Activated naive CD8-positive, alpha-beta T cell treated with anti-CD3 and anti-CD28 coated beads for 36 hours (primary cell): Measurements from ENCODE around the gene ABAT. TPM values are rescaled to one million over a fixed set of nuclear protein-coding genes. Genes with fewer than 3 reads are reported as not detected.
A peak's percentile ranks its signal among the peaks of the same experiment; 100 is the strongest.

Source experiments
- DNase-seq: peaks from one replicate; pipeline ENCODE4 v3.0.0; 2021
- H3K27ac Mint-ChIP-seq: one replicate; pipeline ENCODE4 v1.8.0; 2022; ENCODE audit warnings: mild to moderate bottlenecking, moderate library complexity, mixed read lengths
- H3K27me3 Mint-ChIP-seq: one replicate; pipeline ENCODE4 v1.8.0; 2022; ENCODE audit warnings: mild to moderate bottlenecking, mixed read lengths
- H3K36me3 Mint-ChIP-seq: one replicate; pipeline ENCODE4 v1.8.0; 2021; ENCODE audit warnings: mild to moderate bottlenecking, mixed read lengths
- H3K4me1 Mint-ChIP-seq: one replicate; pipeline ENCODE4 v1.8.0; 2021; ENCODE audit warnings: mixed read lengths
- H3K4me3 Mint-ChIP-seq: one replicate; pipeline ENCODE4 v1.8.0; 2022; ENCODE audit warnings: mild to moderate bottlenecking, moderate library complexity, mixed read lengths
- H3K9me3 Mint-ChIP-seq: one replicate; pipeline ENCODE4 v1.8.0; 2022; ENCODE audit warnings: mixed read lengths
- total RNA-seq, 2 experiments: library from RNA; stranded (reverse); gene quantifications; one replicate each; pipeline ENCODE4 v1.2.3, GENCODE V29; 2021

Gene ABAT
- 1 to 10 TPM; 4.1 to 4.8 TPM for total RNA-seq

DNA sequence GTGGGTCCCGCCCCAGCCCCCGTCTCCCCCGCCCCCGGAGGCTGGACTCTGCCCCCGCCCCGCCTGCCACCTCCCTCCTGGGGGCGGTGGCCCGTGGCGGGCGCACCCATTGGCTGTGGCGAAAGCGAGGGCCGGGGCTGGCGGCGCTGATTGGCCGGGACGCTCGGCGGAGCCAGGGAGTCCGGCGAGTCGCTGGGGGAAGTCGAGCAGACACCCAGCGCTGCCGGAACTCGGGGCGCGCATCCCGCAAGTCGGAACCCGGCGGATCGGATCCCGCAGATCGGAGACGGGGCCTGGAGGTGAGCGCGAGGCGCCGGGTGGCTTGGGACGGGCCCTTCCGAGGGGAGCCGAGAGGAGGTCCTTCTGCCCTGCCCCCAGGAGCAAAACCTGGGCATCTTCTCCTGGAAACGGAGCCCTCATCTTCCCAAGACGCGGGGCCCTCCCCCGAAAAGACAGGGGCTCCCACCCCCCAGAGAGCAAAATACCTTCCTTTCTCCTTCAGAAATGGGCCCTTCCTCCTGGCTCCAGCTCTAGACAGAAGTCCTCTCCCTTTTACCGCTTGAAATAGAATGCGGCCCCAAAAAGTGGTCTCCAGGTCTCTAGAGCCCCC, at the start of gene ABAT:
Gene ABAT (plus strand): TSS at position 205 of the 610 bp plus-strand sequence. CDS start 61,123 bp downstream, outside the sequence.
- no peaks in the 10 kb centered on the region for H3K27me3 Mint-ChIP-seq
- peak within 1 kb of the TSS; percentile 85 for H3K27ac Mint-ChIP-seq
- peaks cover 9% of the 10 kb centered on the region for H3K36me3 Mint-ChIP-seq

GRCh38 chr16:8625491-8626087, 48.8 kb upstream of the ABAT start:
- no peak overlapping the region for H3K27ac Mint-ChIP-seq
- H3K4me1 Mint-ChIP-seq = peaks cover 21% of the 10 kb centered on the region
- no peaks in the 10 kb centered on the region for H3K9me3 Mint-ChIP-seq

More for the DNA sequence above, at the start of gene ABAT:
- Mint-ChIP-seq H3K4me3 (peak within 1 kb of the TSS; percentile 88), H3K4me1 (peaks cover 14% of the 10 kb centered on the region), H3K9me3 (peaks cover under 1% of the 10 kb centered on the region)
- DNase-seq = peak; percentile 93

GRCh38 chr16:8626946-8627345, 47.5 kb upstream of the ABAT start:
- no peak overlapping the region for H3K4me3 Mint-ChIP-seq
- no peak for DNase-seq
- H3K9me3 Mint-ChIP-seq = no peaks in the 10 kb centered on the region
- H3K27me3 Mint-ChIP-seq = no peaks in the 10 kb centered on the region
- H3K4me1 Mint-ChIP-seq = peaks cover 16% of the 10 kb centered on the region
- H3K36me3 Mint-ChIP-seq = peaks cover 19% of the 10 kb centered on the region
- H3K27ac Mint-ChIP-seq = no peak overlapping the region

More at GRCh38 chr16:8625491-8626087, 48.8 kb upstream of the ABAT start:
- Mint-ChIP-seq H3K36me3 (peaks cover 19% of the 10 kb centered on the region), H3K27me3 (no peaks in the 10 kb centered on the region), H3K4me3 (no peak overlapping the region)
- DNase-seq = no peak

DNA sequence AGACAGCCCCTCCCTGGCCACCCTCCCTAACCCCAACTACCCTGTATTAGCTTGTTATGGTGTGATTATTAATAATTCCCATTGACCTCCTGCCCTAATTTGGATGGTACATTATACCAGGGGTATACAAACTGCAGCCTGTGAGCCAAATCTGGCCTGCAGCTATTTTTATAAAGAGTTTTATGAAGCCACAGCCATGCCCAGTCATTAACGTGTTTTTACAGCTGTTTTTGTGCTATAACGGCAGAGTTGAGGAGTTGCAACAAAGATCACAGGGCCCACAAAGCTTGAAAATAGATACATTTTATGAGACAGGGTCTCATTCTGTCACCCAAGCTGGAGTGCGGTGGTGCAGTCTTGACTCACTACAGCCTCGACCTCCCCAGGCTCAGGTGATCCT, 47.0 kb upstream of the ABAT start:
- Mint-ChIP-seq H3K9me3 (no peaks in the 10 kb centered on the region), H3K27ac (no peak overlapping the region), H3K4me1 (peaks cover 13% of the 10 kb centered on the region), H3K4me3 (no peak overlapping the region), H3K27me3 (no peaks in the 10 kb centered on the region), H3K36me3 (peaks cover 19% of the 10 kb centered on the region)
- DNase-seq = no peak

DNA sequence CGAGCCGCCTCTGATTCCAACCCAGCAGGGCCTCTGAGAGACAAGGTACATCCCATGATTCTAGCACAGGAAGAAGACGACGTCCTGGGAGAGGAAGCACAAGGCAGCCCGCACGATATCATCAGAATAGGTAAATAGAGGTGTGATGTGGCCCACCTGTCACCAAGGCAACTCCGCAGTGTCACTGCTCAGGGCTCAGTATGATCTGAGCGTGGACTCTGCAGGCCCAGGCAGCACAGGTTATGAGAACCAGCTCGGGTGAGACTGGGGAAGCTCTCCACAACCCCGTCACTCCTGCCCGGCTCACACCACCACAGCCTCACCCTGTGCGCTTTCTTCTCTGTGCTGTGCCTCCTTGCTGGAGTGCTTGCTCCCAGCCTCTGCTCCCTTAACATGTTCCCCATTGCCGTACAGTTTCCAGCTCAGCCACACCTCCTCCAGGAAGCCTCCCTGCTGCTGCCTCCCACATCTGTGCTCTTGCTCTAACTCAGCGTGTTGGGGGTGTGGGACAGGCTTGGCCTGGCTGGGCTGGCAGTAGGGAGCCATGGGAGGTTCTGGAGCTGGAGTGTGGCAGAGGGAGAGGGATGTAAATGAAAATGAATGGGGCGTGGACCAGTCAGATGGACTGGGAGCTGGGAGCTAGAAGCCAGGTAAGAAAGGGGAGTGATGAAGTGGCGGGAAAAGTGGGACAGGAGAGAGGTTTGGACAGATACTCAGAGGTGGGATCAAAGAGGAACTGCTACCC, 45.3 kb upstream of the ABAT start:
- peaks cover 10% of the 10 kb centered on the region for H3K4me1 Mint-ChIP-seq
- H3K27ac Mint-ChIP-seq = no peak overlapping the region
- H3K27me3 Mint-ChIP-seq = no peaks in the 10 kb centered on the region
- peaks cover 19% of the 10 kb centered on the region for H3K36me3 Mint-ChIP-seq
- no peaks in the 10 kb centered on the region for H3K9me3 Mint-ChIP-seq
- no peak overlapping the region for H3K4me3 Mint-ChIP-seq
- no peak for DNase-seq

DNA sequence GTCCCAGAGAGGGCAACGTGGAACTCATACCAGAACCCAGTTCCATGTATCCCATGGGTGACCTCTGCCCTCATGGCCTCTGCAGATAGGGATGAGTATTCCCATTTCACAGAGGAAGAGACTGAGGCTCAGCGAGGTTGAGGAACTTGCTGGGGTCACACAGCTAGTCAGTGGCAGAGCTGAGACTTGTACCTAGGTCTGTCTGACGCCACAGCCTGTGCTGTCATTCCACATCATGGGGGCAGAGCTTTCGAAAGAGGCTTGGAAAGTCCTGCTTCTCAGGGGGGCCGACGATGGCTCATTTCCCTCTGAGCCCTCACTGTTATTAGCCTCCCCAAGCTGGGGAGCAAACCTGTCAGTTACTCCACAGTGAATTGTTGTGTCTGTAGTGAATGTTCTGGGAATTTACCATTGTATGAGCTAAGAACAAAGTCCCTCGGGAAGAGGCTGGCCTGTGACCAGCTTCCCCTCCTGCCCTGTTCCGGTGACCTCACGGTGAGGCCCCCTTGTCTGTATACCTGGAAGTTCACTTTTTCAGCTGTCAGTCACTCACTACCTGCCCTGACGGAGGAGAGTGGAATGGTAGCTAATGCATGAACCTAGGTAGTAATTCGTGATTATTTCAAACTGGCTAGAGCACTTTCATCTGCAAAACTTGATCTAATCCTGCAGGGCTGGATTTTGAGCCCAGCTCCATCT, 44.0 kb upstream of the ABAT start:
- H3K27me3 Mint-ChIP-seq = no peaks in the 10 kb centered on the region
- H3K4me3 Mint-ChIP-seq = no peak overlapping the region
- H3K27ac Mint-ChIP-seq = no peak overlapping the region
- H3K36me3 Mint-ChIP-seq = peaks cover 16% of the 10 kb centered on the region
- peaks cover 5% of the 10 kb centered on the region for H3K4me1 Mint-ChIP-seq
- H3K9me3 Mint-ChIP-seq = no peaks in the 10 kb centered on the region
- no peak for DNase-seq

DNA sequence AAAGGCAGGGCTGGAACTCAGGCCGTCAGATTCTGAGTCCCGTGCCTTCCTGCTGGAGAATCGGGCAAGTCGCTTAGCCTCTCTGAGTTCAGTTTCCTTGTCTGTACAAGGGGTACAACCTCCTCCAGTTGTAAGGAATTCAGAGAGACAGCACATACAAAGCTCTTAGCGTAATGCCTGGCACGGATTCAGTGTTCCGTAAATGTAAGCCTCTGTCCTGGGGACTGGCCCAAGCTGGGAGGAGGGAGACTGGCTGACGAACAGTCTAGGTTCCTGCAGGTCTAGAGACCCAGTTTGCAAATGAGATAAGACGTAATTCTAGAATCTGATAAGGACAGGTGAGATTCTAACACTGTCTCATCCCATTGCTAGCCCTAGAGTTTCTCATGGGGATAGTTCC, 43.0 kb upstream of the ABAT start:
- H3K9me3 Mint-ChIP-seq = no peaks in the 10 kb centered on the region
- H3K36me3 Mint-ChIP-seq = peaks cover 16% of the 10 kb centered on the region
- H3K4me1 Mint-ChIP-seq = peaks cover 5% of the 10 kb centered on the region
- H3K27ac Mint-ChIP-seq = no peak overlapping the region
- no peak overlapping the region for H3K4me3 Mint-ChIP-seq
- no peaks in the 10 kb centered on the region for H3K27me3 Mint-ChIP-seq
- no peak for DNase-seq

GRCh38 chr16:8631818-8632465, 42.5 kb upstream of the ABAT start:
- Mint-ChIP-seq H3K27ac (no peak overlapping the region), H3K36me3 (peaks cover 17% of the 10 kb centered on the region)

GRCh38 chr16:8632675-8633182, 41.7 kb upstream of the ABAT start:
- Mint-ChIP-seq H3K27me3 (no peaks in the 10 kb centered on the region), H3K9me3 (no peaks in the 10 kb centered on the region), H3K36me3 (peaks cover 15% of the 10 kb centered on the region), H3K4me1 (peaks cover 1% of the 10 kb centered on the region), H3K4me3 (no peak overlapping the region), H3K27ac (no peak overlapping the region)
- no peak for DNase-seq

More at GRCh38 chr16:8631818-8632465, 42.5 kb upstream of the ABAT start:
- Mint-ChIP-seq H3K27me3 (no peaks in the 10 kb centered on the region), H3K4me1 (peaks cover 4% of the 10 kb centered on the region), H3K4me3 (no peak overlapping the region), H3K9me3 (no peaks in the 10 kb centered on the region)
- DNase-seq = no peak

- no peaks in the 10 kb centered on the region for H3K4me1 Mint-ChIP-seq
Observed at GRCh38 chr16:8634991-8635736, 39.3 kb upstream of the ABAT start.

DNA sequence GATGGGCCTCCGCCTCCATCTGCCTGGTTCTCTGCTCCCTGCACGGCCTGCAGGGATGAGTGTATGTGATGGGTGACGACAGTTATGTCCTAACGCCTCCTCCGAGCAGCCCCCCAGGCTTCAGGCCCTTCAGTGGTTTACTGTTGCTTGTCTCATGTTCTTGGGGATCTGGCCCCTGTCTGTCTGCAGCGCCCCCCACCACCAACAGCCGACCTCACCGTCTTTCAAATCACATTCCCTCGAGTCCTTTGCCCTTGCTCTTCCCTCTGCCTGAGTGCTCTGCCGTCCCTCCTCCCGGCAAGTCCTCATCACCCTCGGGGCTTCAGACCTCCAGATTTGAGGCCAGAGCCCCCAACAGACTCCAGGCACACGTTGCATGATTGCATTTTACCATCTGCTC, 34.7 kb upstream of the ABAT start:
- Mint-ChIP-seq H3K27me3 (no peaks in the 10 kb centered on the region), H3K9me3 (no peaks in the 10 kb centered on the region), H3K36me3 (peaks cover 25% of the 10 kb centered on the region), H3K4me3 (no peak overlapping the region), H3K4me1 (peaks cover 4% of the 10 kb centered on the region), H3K27ac (no peak overlapping the region)
- DNase-seq = no peak

More at GRCh38 chr16:8634991-8635736, 39.3 kb upstream of the ABAT start:
- no peaks in the 10 kb centered on the region for H3K27me3 Mint-ChIP-seq
- no peak overlapping the region for H3K27ac Mint-ChIP-seq
- H3K9me3 Mint-ChIP-seq = no peaks in the 10 kb centered on the region
- H3K36me3 Mint-ChIP-seq = peaks cover 5% of the 10 kb centered on the region
- DNase-seq = no peak
- no peak overlapping the region for H3K4me3 Mint-ChIP-seq

DNA sequence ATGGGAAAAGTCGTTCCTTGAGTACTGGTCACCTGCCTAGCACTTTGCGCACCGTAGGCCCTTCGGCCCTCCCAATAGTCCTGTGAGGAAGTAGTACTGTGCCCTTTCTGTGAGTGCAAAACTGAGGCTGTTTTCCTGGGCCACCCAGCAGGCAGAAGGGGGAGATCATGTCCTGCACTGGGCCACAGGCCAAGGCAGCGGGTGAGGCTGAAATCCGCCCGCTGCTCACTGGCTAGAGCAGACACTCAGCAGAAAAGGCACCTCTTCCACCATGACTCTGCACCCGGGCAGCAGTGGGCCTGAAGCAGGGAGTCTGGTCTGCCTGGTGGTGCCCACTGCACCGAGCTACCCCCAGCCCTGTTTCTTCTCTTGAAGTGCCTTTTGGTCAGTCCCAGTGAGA, 32.7 kb upstream of the ABAT start:
- Mint-ChIP-seq H3K27ac (no peak overlapping the region), H3K4me1 (peaks cover 9% of the 10 kb centered on the region), H3K4me3 (no peak overlapping the region), H3K27me3 (no peaks in the 10 kb centered on the region), H3K36me3 (peaks cover 32% of the 10 kb centered on the region), H3K9me3 (no peaks in the 10 kb centered on the region)
- DNase-seq = no peak

- DNase-seq = no peak
- peaks cover 9% of the 10 kb centered on the region for H3K4me1 Mint-ChIP-seq
- H3K4me3 Mint-ChIP-seq = no peak overlapping the region
- no peak overlapping the region for H3K27ac Mint-ChIP-seq
- no peaks in the 10 kb centered on the region for H3K27me3 Mint-ChIP-seq
- peaks cover 36% of the 10 kb centered on the region for H3K36me3 Mint-ChIP-seq
- no peaks in the 10 kb centered on the region for H3K9me3 Mint-ChIP-seq
Observed at GRCh38 chr16:8642146-8642545, 32.3 kb upstream of the ABAT start.
